Left lobe of liver (tissue), 2 donors: Measurements from ENCODE around the gene CDCA7L. TPM values are rescaled to one million over a fixed set of nuclear protein-coding genes. Genes with fewer than 3 reads are reported as not detected.
"Not testable (repeated sequence)": the region's sequence is repeated elsewhere in the genome, so short reads cannot be mapped to it uniquely, and the experiment has no call there.

ENCODE experiments used
- ATAC-seq: fragments of 200-7000 bp; cut with Tn5 transposase; one replicate; pipeline ENCODE4 v1.9.1; 2020; ENCODE audit warnings: mild to moderate bottlenecking, moderate library complexity
- DNase-seq: peaks from one replicate; pipeline ENCODE4 v3.0.0-alpha.2; 2020; ENCODE audit warnings: low spot score
- total RNA-seq: library from RNA; stranded (reverse); gene quantifications from one replicate; pipeline ENCODE4 v1.2.1, GENCODE V29; 2021
- donor health status: DM: no; HTN: no; CAD: no; lungs with moderate emphysema.
- donor health status: DM: no; HTN: yes; CAD: no.

The CDCA7L gene
- total RNA-seq, 1 donor from 2014 or later, result 5.2 TPM

DNA sequence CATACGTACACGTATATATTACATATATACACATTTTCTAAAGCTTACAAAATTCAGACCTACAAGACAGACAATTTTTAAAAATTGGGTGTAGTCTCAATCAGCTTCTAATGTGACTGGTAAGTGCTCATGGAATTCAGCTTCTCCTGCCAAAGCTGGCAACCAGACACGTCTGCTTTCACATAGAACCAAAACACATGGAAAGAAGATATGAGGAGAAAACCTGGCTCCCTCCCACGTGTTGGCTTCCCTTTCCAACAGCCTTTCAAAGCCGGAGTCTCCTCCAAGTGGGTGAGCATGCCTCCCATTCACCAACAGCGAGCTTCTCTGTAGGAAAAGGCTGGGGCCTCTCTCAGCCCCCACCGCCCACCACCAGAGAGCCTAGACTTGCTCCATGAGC is 33.4 kb downstream of the CDCA7L start:
- ATAC-seq, result no peak
- no peak for DNase-seq

DNA sequence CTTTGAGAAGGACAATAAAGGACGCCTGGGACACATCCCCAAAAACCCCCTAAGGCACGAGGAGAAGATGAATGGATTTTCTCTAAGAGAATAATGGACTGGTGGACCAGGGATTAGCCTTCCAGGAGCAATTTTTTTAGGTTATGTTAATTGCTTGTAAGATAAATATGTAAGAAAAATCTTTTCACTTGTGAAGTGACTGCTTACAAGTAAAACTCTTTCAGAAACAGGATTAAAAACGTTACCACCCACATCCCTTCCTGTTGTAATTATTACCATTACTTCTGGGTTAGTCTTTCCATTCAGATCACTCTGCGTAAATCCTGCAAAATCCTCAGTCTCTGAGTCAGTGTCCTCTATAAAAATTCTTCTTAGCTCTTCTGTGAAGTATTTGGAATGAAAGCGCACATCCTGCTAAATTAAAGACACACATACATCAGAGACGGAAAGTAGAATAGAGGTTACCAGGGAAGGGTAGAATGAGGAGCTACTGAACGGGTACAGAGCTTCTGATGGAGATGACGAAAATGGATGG is 34.3 kb downstream of the CDCA7L start:
- DNase-seq, result no peak
- ATAC-seq, result no peak

DNA sequence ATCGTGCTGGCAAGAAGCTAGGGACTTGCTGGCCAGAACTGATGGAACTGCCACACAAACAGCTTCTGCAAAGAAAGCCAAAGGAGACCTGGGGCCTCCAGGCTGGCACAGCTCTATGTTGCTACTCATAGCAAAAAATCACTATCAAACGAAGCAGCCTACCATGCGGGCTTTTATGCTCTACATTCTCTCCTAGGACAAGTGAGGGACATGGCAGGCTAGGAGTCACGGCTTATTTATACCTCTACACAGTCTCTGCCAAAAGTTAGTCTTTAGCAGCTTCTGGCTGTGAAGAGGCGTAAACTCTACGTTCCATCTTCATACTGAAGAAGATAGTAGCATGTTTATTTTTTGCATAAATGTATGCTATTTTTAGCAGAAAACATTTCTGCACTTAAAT is 35.4 kb downstream of the CDCA7L start:
- ATAC-seq (no peak), DNase-seq (no peak)

DNA sequence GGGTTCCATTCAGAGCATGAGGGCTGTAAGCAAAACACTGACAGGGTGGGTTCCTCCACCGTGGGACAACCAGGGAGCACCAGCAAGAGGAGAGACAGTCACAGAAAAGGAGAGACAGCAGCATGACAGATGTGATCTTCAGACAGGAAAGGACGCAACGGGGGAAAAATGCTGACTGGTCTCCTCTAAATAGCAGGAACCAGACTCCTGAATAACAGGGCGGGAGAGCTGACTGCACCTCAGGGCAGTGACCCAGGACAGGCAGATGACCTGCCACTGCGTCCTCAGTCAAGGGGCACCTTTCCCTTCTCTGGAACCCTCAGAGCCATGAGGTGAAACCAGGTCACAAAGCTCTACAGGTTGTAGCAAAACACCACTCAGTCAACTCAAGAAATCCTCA is 37.0 kb downstream of the CDCA7L start:
- DNase-seq (no peak), ATAC-seq (no peak)

DNA sequence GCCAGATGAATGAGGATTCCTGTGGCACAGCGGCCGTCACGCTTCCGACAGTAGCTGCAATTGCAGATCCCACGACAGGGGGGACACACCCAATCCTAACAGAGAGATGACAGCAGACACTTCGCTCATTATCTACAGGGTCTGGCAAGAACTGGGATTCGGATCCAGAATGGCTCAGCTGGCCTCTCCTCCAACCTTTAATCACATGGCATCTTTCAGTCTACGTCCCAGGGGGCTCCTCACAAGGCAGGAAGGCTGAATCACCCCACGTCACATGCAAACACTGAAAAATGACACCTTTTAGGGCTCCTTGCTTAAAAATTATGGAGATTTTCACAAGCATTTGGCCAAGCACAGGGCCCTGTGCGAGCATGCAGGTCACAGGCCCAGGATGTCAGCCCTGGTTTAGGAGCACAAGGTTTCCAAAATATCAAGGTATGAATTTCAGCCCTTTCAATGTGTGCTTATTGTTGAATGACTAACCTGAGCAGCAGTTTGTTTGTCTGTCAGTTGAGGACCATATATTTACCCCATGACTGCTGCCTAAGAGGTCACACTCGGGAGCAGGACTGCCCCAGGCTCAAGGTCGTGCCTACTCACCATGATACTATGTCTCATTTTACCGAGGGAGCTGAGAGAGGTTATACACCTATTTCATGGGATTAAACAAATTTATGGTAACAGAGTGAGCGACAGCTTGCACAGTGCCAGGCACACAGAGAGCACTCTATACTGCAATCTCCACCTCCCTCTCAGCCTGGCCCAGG is 42.5 kb downstream of the CDCA7L start:
- DNase-seq (no peak), ATAC-seq (no peak)

DNA sequence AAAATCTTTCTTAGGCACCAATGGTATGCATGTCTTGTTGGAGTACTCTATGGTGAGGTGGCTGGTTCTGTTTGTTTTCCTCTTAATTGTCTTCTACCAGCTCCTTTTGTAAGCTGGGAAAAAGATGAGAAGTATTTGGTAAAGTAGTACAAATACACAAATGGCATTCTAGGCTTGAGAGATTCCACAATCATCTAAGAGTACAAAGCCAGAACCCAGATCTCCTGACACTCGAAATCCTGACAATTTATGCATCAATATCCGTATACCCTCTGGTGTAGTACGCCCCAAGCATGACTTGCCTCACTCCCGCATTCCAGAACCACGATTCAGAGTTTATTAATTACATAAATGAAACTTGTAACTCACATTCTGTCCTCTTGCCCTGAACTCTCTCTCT is 43.5 kb downstream of the CDCA7L start:
- DNase-seq (no peak), ATAC-seq (no peak)

DNA sequence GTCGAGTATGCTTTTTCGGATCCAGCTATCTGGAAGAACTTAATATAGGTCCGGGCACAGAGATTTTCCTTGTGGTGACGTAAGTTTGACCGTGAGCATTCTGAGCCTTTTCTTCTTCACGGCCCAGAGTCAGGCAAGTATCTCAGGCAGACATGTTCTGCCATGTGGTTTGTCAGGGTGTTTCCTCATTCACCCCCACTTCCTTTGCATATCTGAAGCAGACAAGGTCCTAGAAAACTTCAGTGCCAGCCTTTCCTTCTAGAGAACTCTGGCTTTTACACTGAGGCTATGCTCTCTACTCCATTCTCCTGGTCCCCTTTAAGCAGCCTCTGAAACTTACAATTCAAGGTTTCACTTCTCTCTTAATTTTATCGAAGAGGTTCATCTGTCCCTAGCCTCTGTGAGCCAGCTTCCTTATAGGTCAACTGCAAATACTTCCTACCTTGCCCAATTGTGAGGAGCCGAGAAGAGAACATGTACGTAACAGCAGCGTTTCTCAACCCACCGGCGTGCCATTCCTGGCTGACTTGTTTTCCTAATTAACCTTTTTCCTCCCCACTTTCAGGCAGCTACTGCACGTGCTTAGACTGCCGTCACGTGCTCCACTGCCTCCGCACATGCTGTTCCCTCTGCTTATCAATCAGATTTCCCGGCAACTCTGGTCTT is 47.3 kb downstream of the CDCA7L start:
- ATAC-seq (peak; percentile 19), DNase-seq (no peak)

DNA sequence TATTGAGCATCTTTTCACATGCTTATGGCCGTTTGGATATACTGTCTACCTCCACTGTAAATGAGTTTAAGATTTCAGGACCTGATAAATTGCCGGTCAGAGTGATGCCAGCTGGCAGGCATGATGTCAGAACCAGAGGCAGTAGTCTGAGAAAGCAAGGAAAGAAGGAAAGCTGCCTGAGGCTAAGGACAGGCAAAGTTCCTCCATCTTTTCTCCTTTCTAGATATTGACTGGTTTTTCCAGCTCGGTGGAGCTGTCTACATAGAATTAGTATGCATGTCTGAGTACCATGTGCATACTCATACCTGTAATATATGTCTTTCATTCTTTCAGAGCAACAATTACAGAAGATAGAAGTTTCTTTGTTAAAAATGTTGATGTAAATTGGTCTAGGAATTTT is 52.3 kb downstream of the CDCA7L start:
- ATAC-seq (no peak), DNase-seq (no peak)

DNA sequence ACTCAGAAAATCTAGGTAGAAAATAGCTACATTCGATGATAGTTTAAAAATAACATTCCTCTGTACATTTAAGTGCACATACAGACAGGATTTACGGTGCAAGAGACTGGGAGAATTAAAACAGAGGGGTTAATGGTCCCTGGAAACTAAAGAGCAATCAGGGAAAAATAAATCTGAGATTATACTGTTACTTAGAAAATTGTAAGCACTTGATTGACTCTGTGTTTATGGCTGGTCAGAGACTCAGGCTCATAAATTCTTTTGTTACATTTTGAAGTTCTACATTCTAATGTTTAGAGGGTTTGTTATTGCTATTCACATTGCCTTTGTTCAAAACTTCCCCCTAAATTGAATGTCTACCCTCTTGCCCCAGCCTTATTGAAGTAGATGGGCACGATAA is 54.4 kb downstream of the CDCA7L start:
- ATAC-seq, result no peak
- no peak for DNase-seq

DNA sequence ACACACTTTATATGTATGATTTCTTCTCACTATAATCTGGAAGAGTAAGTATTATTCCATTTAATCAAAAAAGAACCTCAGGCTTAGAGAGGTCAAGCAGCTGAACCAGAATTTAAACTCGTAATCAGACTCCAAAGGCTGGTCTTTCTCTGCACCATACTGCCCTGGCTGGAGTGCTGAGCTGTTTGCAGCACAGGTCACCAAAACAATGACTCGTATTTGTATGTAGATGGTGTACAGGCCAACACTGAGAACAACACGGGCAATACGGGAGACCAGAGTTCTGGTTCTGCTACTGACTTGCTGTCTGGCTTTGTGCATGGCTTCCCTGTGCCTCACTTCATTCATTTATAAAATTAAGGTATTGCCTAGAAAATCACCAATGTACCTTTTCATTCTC is 57.9 kb downstream of the CDCA7L start:
- no peak for ATAC-seq
- no peak for DNase-seq

DNA sequence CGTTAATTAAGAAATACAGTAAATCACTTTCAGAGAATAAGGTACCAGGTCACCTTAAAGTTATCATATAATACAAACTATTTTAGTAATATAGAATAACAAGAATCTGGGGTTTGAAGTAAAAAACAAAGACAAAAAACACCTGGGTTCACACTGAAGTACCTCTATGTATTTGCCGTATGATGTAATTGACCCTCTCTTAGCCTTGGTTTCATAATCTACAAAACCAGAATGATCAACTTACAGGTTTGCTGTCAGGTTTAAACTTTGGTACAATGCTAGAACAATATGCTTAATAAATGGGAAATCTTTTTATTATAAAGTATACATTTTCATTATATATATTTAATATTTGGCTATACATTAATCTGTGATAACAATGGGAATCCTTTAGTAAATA is 58.3 kb downstream of the CDCA7L start:
- ATAC-seq (peak; percentile 40), DNase-seq (no peak)

DNA sequence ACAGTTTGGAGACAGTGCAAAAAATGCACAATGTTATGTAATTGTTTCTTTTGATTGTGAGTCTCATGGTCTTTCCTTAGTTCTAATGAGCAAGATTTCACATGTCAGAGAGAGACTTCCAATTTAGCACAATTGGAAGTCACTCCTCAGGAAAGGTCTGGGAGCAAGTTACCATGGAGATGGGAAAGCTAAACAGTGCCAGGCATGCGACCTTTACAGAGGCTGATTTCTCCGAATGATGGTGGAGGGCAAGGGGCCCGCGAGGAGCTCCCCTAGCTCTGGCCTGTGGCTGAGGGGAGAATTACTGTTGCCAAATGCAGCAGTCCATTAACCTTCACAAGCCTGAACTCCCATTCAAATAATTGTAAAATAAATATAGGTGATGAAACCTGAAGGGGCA is 59.3 kb downstream of the CDCA7L start:
- DNase-seq (no peak), ATAC-seq (no peak)

DNA sequence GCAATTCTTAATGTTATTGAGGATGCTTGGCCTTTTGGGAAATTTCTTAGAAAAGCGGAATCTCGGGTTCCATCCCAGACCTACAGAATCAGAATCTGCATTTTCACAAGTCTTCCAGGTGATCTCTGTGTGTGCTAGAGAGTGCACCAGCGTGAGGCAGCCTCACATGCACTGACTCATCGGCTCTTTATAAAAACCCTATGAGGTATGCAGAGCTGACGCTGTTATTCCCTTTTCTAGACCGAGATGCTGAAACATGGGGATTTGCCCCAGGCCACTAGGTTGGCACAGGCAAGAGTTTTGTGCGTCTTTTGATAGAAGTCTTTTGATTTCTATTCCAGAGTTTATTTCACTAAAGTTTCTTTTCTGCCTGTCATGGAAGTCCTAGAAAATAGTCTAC is 61.2 kb downstream of the CDCA7L start:
- ATAC-seq (no peak), DNase-seq (no peak)

DNA sequence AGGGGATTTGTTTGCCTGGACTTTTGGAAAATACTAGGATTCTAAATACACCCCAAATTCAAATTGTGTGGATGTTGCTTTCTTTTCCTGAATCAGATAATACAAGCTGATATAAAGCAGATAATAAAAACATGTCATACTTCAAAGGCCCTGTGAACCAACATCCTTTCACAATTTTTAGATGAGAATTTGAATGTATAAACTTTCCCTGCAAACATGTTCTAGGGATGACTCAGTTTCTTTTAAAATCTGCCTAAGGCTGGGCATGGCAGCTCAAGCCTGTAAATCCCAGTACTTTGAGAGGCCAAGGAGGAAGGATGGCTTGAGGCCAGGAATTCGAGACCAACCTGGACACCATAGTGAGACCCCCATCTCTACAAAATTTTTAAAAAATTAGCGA is 62.2 kb downstream of the CDCA7L start:
- not testable (repeated sequence) for DNase-seq, ATAC-seq

DNA sequence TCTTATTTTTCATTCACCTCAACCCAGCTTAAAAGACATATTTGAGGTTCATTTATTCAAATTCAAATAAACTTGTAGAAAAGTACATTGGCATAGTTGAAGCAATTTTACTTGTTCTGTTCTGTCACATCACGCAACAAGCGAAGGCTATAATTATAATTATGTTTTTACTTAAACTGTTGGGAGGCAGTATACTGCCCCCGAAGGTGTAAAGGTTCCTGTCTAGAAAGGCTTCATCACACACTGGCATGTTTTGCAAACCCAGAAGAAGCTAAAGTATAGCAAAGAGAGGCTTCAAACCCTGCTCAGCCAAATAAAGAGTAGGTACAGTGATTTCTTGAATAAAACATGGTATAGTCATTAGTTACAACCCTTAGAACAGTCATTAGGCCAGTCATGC is 62.6 kb downstream of the CDCA7L start:
- DNase-seq (no peak), ATAC-seq (no peak)

DNA sequence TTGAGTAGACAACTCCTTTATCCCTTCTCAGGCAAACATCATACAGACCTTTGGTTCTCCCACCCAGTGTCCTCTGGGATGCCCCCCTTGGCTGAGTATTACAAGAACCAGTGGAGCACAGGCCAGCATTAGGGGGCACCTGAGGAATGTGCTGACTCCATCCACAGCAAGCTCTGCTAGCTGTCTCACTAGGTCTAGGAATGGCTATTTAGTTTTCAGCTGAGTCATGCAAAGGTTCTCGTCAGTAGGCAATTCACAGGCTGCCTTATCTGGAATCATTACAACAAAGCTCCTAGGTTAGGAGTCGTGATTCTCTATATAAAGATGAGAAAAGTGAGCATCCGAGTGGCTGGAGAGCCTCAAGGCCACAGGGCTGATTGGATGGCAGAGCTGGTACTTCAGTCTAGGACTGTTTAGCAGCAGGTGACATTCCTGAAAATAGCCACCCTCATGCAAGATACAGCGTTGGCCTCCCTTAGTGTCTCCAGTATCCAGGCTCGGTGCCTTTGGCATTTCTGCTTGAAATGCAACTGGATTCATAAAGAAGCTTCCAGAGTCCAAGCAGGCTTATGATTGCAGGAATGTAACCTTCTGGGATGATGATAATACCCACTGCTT is 75.8 kb downstream of the CDCA7L start:
- DNase-seq (no peak), ATAC-seq (no peak)

DNA sequence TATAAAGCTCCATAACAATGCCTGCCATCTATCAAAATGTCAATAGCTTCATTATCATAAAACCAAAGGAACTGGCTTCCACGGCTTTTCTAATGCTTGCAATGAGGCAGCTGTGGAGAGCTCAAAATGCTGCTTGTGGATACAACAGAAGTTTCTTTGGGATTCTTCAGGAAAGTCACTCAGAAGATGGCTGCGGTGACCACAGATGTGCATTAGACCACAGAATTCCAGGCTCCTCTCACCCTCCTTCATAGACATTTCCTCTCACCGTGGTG is 77.2 kb downstream of the CDCA7L start:
- no peak for DNase-seq
- ATAC-seq, result no peak

DNA sequence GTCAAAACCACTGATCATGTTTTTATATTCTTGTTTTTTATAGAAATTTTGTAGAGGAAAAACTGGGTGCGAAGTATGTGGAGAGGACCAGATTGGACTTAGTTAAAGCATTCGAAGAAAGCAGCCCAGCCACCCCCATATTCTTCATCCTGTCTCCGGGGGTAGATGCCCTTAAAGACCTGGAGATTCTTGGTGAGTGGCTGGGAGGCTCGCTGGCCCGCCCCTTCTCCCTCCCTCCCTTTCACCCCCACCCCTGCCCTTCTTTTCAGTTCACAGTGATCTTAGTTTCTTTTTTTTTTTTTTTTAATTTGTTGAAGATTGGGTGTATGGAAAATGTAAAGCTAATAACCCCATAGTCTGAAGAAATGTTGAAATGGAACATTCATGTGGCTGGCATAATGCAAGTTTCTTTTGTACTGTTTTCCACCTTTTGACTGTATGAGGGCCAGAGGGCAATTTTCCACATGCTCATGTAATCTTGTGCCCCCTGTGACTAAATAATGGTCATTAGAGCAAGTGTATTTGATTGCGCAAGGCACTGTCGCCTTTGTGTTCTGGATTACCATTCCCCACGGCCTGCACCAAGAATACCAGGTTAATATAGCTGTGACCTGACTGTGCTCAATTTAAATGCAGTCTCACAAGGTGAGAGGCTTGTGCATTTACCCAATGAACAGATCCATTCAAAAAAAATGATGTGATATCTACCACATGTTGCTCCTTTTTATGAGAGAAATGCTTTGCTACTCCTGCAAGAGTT is 77.7 kb downstream of the CDCA7L start:
- no peak for DNase-seq
- no peak for ATAC-seq

DNA sequence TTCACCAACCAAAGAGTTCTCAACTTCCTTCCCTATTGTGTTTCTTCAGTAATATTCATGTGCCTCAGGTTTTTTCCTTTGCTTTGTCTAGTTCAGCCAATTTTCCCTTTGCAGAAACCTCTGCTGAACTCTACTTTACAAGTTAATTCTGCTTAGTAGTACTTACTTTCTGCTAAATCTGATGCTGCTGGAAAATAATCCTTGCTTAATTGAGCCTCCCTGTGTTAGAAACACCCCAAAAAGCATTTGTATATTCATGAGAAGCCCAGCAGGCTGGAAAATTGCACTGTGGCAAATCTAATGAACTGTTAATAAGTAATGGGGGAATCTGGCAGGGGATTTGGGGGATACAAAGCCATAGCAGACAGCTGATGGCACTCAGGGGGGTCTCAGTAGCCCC is 78.5 kb downstream of the CDCA7L start:
- no peak for ATAC-seq
- DNase-seq, result no peak

DNA sequence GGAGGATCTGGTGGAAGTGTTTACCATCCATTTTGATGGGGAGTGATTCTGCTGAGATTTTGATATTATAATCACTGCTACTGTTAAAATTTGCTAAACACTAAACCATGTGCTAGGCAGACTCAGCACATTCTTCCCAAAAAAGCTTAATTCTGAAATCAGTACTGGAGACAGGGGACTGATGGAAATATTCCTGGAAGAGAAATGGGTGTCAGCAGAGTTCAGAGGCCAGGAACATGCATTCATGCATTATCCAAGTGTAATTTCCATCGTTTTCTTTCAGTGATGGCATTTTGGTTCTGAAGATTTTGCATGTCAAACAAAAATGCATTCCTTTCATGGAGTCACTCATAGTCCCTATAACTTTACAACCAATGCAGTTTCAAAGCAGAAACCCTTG is 79.0 kb downstream of the CDCA7L start:
- ATAC-seq (no peak), DNase-seq (no peak)

DNA sequence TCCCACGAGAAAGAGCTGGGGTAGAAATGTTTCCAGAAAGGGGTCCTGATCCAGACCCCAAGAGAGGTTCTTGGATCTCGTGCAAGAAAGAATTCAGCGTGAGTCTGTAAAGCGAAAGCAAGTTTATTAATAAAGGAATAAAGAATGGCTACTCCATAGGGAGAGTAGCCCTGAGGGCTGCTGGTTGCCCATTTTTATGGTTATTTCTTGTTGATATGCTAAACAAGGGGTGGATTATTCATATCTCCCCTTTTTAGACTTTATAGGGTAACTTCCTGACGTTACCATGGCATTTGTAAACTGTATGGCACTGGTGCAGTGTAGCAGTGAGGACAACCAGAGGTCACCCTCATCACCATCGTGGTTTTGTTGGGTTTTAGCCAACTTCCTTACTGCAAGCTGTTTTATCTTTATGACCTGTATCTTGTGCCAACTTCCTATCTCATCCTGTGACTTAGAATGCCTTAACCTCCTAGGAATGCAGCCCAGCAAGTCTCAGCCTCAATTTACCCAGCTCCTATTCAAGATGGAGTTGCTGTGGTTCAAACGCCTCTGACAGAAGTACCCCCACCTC is 80.0 kb downstream of the CDCA7L start:
- ATAC-seq, DNase-seq: not testable (repeated sequence)
